Measurements from ENCODE around the gene CHAF1B.

Gene CHAF1B

GRCh38 chr21:36349315-36349714 is 35.9 kb upstream of the CHAF1B start:
- Histone ChIP-seq H3K4me3 (ENCODE audit: insufficient read length, low read depth) (no peak overlapping the region), H3K4me1 (ENCODE audit: insufficient read depth, insufficient read length) (no peaks in the 10 kb centered on the region), H3K9me3 (ENCODE audit: insufficient read depth, low read length) (no peaks in the 10 kb centered on the region), H3K36me3 (ENCODE audit: insufficient read depth, insufficient read length, low read length) (peaks cover 82% of the 10 kb centered on the region), H3K9ac (ENCODE audit: insufficient read length, low read depth) (no peak overlapping the region), H3K27me3 (ENCODE audit: insufficient read depth, insufficient read length) (no peaks in the 10 kb centered on the region)
- TF ChIP-seq YY1 (IDR thresholded peaks at IDR 0.05; ENCODE audit: insufficient read depth, insufficient read length), result no peak
- TF ChIP-seq SUZ12 (IDR thresholded peaks at IDR 0.05; ENCODE audit: extremely low read depth, insufficient read depth, insufficient read length), result no peak
- TF ChIP-seq ZNF274 (IDR thresholded peaks at IDR 0.05; ENCODE audit: low read depth, low read length), result no peak
- no peak for DNase-seq (ENCODE audit: low read depth, low spot score)

GRCh38 chr21:36350282-36350910 is 34.8 kb upstream of the CHAF1B start:
- no peaks in the 10 kb centered on the region for H3K27me3 ChIP-seq (ENCODE audit: insufficient read depth, insufficient read length)
- no peak for TF ChIP-seq SUZ12 (IDR thresholded peaks at IDR 0.05; ENCODE audit: extremely low read depth, insufficient read depth, insufficient read length)
- TF ChIP-seq YY1 (IDR thresholded peaks at IDR 0.05; ENCODE audit: insufficient read depth, insufficient read length), result no peak
- TF ChIP-seq ZNF274 (IDR thresholded peaks at IDR 0.05; ENCODE audit: low read depth, low read length), result no peak
- H3K36me3 ChIP-seq (ENCODE audit: insufficient read depth, insufficient read length, low read length), result peaks cover 82% of the 10 kb centered on the region
- no peaks in the 10 kb centered on the region for H3K9me3 ChIP-seq (ENCODE audit: insufficient read depth, low read length)
- no peak for DNase-seq (ENCODE audit: low read depth, low spot score)
- no peak overlapping the region for H3K4me3 ChIP-seq (ENCODE audit: insufficient read length, low read depth)
- no peaks in the 10 kb centered on the region for H3K4me1 ChIP-seq (ENCODE audit: insufficient read depth, insufficient read length)
- H3K9ac ChIP-seq (ENCODE audit: insufficient read length, low read depth), result no peak overlapping the region

GRCh38 chr21:36354918-36355680 is 30.1 kb upstream of the CHAF1B start:
- TF ChIP-seq YY1 (IDR thresholded peaks at IDR 0.05; ENCODE audit: insufficient read depth, insufficient read length) (no peak), SUZ12 (IDR thresholded peaks at IDR 0.05; ENCODE audit: extremely low read depth, insufficient read depth, insufficient read length) (no peak), ZNF274 (IDR thresholded peaks at IDR 0.05; ENCODE audit: low read depth, low read length) (no peak)

GRCh38 chr21:36355868-36356267 is 29.3 kb upstream of the CHAF1B start:
- Histone ChIP-seq H3K4me1 (ENCODE audit: insufficient read depth, insufficient read length) (no peaks in the 10 kb centered on the region), H3K4me3 (ENCODE audit: insufficient read length, low read depth) (no peak overlapping the region), H3K9me3 (ENCODE audit: insufficient read depth, low read length) (no peaks in the 10 kb centered on the region), H3K27me3 (ENCODE audit: insufficient read depth, insufficient read length) (no peaks in the 10 kb centered on the region), H3K36me3 (ENCODE audit: insufficient read depth, insufficient read length, low read length) (peaks cover 76% of the 10 kb centered on the region), H3K9ac (ENCODE audit: insufficient read length, low read depth) (no peak overlapping the region)
- no peak for DNase-seq (ENCODE audit: low read depth, low spot score)
- no peak for TF ChIP-seq YY1 (IDR thresholded peaks at IDR 0.05; ENCODE audit: insufficient read depth, insufficient read length)
- TF ChIP-seq ZNF274 (IDR thresholded peaks at IDR 0.05; ENCODE audit: low read depth, low read length), result no peak
- TF ChIP-seq SUZ12 (IDR thresholded peaks at IDR 0.05; ENCODE audit: extremely low read depth, insufficient read depth, insufficient read length), result no peak

More at GRCh38 chr21:36354918-36355680, 30.1 kb upstream of the CHAF1B start:
- Histone ChIP-seq H3K36me3 (ENCODE audit: insufficient read depth, insufficient read length, low read length) (peaks cover 77% of the 10 kb centered on the region), H3K4me1 (ENCODE audit: insufficient read depth, insufficient read length) (no peaks in the 10 kb centered on the region), H3K27me3 (ENCODE audit: insufficient read depth, insufficient read length) (no peaks in the 10 kb centered on the region), H3K4me3 (ENCODE audit: insufficient read length, low read depth) (no peak overlapping the region), H3K9me3 (ENCODE audit: insufficient read depth, low read length) (no peaks in the 10 kb centered on the region), H3K9ac (ENCODE audit: insufficient read length, low read depth) (no peak overlapping the region)
- no peak for DNase-seq (ENCODE audit: low read depth, low spot score)

GRCh38 chr21:36359185-36359584 is 26.0 kb upstream of the CHAF1B start:
- no peak for DNase-seq (ENCODE audit: low read depth, low spot score)
- H3K4me1 ChIP-seq (ENCODE audit: insufficient read depth, insufficient read length), result no peaks in the 10 kb centered on the region
- H3K27me3 ChIP-seq (ENCODE audit: insufficient read depth, insufficient read length), result no peaks in the 10 kb centered on the region
- no peaks in the 10 kb centered on the region for H3K9me3 ChIP-seq (ENCODE audit: insufficient read depth, low read length)
- peaks cover 83% of the 10 kb centered on the region for H3K36me3 ChIP-seq (ENCODE audit: insufficient read depth, insufficient read length, low read length)
- no peak overlapping the region for H3K9ac ChIP-seq (ENCODE audit: insufficient read length, low read depth)
- H3K4me3 ChIP-seq (ENCODE audit: insufficient read length, low read depth), result no peak overlapping the region
- TF ChIP-seq YY1 (IDR thresholded peaks at IDR 0.05; ENCODE audit: insufficient read depth, insufficient read length) (no peak), ZNF274 (IDR thresholded peaks at IDR 0.05; ENCODE audit: low read depth, low read length) (no peak), SUZ12 (IDR thresholded peaks at IDR 0.05; ENCODE audit: extremely low read depth, insufficient read depth, insufficient read length) (no peak)

- no peak for DNase-seq (ENCODE audit: low read depth, low spot score)
- no peaks in the 10 kb centered on the region for H3K4me1 ChIP-seq (ENCODE audit: insufficient read depth, insufficient read length)
- peaks cover 90% of the 10 kb centered on the region for H3K36me3 ChIP-seq (ENCODE audit: insufficient read depth, insufficient read length, low read length)
- no peak for TF ChIP-seq SUZ12 (IDR thresholded peaks at IDR 0.05; ENCODE audit: extremely low read depth, insufficient read depth, insufficient read length)
- TF ChIP-seq YY1 (IDR thresholded peaks at IDR 0.05; ENCODE audit: insufficient read depth, insufficient read length), result no peak
- TF ChIP-seq ZNF274 (IDR thresholded peaks at IDR 0.05; ENCODE audit: low read depth, low read length), result no peak
- no peaks in the 10 kb centered on the region for H3K9me3 ChIP-seq (ENCODE audit: insufficient read depth, low read length)
- H3K4me3 ChIP-seq (ENCODE audit: insufficient read length, low read depth), result no peak overlapping the region
- H3K27me3 ChIP-seq (ENCODE audit: insufficient read depth, insufficient read length), result no peaks in the 10 kb centered on the region
- H3K9ac ChIP-seq (ENCODE audit: insufficient read length, low read depth), result no peak overlapping the region
Observed at GRCh38 chr21:36369064-36369685, 16.0 kb upstream of the CHAF1B start.

- no peaks in the 10 kb centered on the region for H3K4me1 ChIP-seq (ENCODE audit: insufficient read depth, insufficient read length)
Observed at GRCh38 chr21:36375994-36376393, 9.2 kb upstream of the CHAF1B start.

More at GRCh38 chr21:36375994-36376393, 9.2 kb upstream of the CHAF1B start:
- Histone ChIP-seq H3K9me3 (ENCODE audit: insufficient read depth, low read length) (no peaks in the 10 kb centered on the region), H3K4me3 (ENCODE audit: insufficient read length, low read depth) (no peak overlapping the region), H3K36me3 (ENCODE audit: insufficient read depth, insufficient read length, low read length) (peaks cover 54% of the 10 kb centered on the region), H3K9ac (ENCODE audit: insufficient read length, low read depth) (no peak overlapping the region), H3K27me3 (ENCODE audit: insufficient read depth, insufficient read length) (no peaks in the 10 kb centered on the region)
- no peak for DNase-seq (ENCODE audit: low read depth, low spot score)
- TF ChIP-seq SUZ12 (IDR thresholded peaks at IDR 0.05; ENCODE audit: extremely low read depth, insufficient read depth, insufficient read length), result no peak
- TF ChIP-seq ZNF274 (IDR thresholded peaks at IDR 0.05; ENCODE audit: low read depth, low read length), result no peak
- TF ChIP-seq YY1 (IDR thresholded peaks at IDR 0.05; ENCODE audit: insufficient read depth, insufficient read length), result no peak
